A375 (cell line): ENCODE measurements around the gene DENND10. TPM values are rescaled to one million over a fixed set of nuclear protein-coding genes. Genes with fewer than 3 reads are reported as not detected.

Experiments used
- small RNA-seq: library from RNA; depleted of rRNA; stranded (forward); fragments of <200 nt; gene quantifications from one replicate; pipeline ENCODE3, GENCODE V24; 2014
- total RNA-seq: library from RNA; depleted of rRNA; stranded (reverse); fragments of >200 nt; shearing (Covaris generic); gene quantifications from 2 replicates; pipeline ENCODE4 v1.2.3, GENCODE V29; 2014; rRNA removed

The DENND10 gene
- total RNA-seq = 26.3 and 31.0 TPM in 2 replicates

GRCh38 chr10:119103903-119104653, at the start of gene DENND10:
TSS of gene DENND10 (plus strand) at chr10:119104113. CDS start at chr10:119104143, 30 bp downstream.

DNA sequence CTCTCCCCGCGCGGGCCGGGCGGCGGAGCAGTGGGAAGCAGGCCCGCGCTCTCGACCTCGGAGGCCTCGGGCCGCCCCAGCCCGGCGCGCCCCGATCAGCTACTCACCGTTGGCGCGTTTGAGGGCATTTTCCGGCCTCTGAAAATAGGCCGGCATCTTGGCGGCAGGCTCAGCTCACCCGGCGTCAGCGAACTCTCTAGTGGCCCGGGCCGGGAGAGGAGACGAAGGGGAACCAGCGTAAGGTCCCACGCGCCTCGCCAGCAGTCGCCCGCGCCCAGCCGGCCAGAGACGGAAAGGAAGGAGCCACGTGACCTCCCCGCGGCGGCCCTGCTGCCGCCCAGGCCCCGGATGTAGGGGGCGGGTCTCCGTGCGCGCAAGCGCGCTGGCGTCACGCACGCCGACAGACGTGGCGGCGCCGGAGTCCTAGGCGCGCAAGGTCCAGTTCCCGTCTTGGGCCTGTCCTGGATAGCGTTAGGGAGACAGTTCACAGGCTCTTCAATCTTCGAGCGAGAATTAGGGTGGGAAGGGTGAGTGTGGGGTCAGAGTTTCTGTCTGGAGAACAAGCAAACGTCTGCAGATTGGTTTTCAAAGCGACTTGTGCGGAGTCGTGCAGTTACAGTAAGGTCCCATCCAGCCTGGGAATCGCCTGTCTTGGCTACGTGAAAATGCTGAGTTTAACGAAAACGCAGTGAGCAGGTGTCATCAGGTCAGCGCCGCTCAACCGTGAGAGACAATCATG, 23.2 kb upstream of the DENND10 start, which contains the start of gene EIF3A:
Gene EIF3A (minus strand): TSS at position 297 of the 739 bp plus-strand sequence. CDS start 141 bp downstream, at position 156.

GRCh38 chr10:119165171-119166117, 61.5 kb downstream of the DENND10 start, which contains the start of gene SFXN4:
TSS of gene SFXN4 (minus strand) at chr10:119165714. CDS start at chr10:119165647, 67 bp downstream.

DNA sequence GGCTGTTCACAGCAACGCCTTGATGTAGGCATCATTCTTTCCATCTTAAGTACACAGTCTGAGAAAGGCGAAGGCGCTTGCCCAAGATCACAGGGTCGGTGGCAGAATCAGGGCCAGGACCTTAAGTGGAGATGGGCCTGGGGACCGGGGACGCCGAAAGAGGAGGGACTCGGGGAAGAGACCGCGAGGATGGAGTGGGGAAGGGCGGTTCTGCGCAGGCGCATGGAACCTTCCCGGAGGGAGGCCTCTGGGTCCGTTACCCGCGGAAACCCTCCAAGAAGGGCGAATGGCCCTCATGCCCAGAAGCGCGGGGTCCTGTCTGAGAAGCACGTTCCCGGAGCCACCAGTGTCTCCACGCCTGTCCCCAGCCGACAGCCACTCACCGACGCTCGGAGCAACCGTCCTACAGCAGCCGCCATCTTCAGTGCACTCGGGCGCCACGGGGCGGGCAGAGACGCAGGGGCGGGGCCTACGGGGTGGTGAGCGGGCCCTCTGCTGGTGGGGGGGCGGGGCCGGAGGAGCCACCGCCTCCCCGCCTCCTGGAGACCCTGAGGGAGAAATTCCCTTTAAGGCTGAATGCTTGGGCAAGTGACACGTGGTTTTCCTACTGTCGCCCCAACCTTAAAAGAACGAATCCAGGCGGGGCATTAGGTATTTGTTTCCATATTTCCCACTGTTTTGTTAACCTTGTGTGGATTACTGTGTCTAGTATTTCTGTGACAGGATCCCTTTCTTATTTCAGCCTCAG, 74.6 kb downstream of the DENND10 start, which contains the start of gene PRDX3:
Gene PRDX3 (minus strand): TSS at position 441 of the 748 bp plus-strand sequence. CDS start 22 bp downstream, at position 419.

Small RNAs within 50 kb of the gene (small RNA-seq; reads per million reads assigned to genes)
- gene AL355598.1 = not detected
- gene RF00413 = not detected
- gene SNORA19 = not detected

Other genes with a start within 250 kb of the DENND10 start
- 6.4 and 9.7 TPM in 2 replicates for gene NANOS1, start 74.4 kb upstream of the DENND10 start, total RNA-seq
- gene EIF3A, start 23.3 kb upstream of the DENND10 start, total RNA-seq = 129 TPM in 2 replicates
- gene SFXN4, start 61.6 kb downstream of the DENND10 start, total RNA-seq = 23.5 and 28.3 TPM in 2 replicates
- gene PRDX3, start 74.7 kb downstream of the DENND10 start, total RNA-seq = 99.2 and 103 TPM in 2 replicates
- gene GRK5, start 103.5 kb downstream of the DENND10 start, total RNA-seq = 10.1 and 11.0 TPM in 2 replicates